GM19395 (cell line): Measurements from ENCODE around the gene HOXD9.

Experiments used
- ATAC-seq: cut with Tn5 transposase; IDR thresholded peaks from one replicate; pipeline ENCODE4 v1.9.1; 2021; ENCODE audit warnings: mild to moderate bottlenecking, moderate library complexity; ENCODE audit not compliant: unreplicated experiment

Gene HOXD9

DNA sequence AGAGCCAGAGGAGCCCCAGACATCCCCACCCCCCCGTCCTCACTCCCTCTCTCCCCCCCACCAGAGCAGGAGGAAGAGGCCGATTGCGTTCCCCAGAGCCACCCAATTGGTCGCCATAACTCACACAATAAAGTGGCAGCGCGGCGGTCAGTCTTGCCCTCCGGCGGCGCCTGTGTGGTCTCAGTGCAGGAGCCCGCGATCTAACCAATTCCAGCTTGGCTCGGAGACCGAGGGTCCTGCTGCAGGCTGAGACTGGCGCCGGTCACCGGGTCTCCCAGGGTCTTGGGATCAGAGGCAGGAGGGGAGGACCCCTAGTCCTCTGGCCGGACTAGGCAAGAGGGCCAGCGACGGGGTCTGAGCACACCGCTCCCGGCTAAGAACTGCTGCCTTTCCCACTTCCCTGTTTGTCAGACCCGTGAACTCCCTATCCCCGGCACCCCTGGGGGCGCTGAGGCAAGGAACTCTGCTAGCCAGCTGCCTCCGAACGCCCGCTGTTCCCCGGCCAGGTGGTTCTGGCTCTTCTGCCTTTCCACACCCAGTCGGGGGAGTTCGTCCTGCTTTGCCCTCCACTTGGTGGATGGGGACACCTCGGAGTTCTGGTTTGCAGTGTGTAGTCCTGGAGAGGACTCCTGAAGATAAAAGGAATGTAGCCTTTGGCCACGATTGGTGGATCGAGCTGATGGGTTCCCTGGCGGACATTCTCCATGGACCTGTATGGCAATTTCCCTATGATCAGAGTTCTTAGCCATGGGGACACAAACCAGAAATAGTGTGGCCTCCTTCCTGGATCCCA lies 24.0 kb upstream of the HOXD9 start:
- ATAC-seq: no peak

GRCh38 chr2:176099159-176099727 lies 23.3 kb upstream of the HOXD9 start:
- ATAC-seq: no peak

DNA sequence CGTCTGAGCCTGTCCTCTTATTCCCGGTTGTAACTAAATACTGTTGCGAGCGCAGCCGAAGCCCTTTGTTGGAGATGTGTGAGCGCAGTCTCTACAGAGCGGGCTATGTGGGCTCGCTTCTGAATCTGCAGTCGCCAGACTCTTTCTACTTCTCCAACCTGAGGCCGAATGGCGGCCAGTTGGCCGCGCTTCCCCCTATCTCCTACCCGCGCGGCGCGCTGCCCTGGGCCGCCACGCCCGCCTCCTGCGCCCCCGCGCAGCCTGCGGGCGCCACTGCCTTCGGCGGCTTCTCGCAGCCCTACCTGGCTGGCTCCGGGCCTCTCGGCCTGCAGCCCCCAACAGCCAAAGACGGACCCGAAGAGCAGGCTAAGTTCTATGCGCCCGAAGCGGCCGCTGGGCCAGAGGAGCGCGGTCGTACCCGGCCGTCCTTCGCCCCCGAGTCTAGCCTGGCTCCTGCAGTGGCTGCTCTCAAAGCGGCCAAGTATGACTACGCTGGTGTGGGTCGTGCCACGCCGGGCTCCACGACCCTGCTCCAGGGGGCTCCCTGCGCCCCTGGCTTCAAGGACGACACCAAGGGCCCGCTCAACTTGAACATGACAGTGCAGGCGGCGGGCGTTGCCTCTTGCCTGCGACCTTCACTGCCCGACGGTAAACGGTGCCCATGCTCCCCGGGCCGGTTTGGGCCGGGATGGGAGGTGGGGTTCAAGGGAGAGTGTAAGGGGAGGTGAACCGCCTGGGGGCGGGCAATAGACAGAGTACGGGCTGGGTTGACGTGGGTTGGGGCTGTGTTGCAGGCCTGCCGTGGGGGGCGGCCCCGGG lies 22.6 kb upstream of the HOXD9 start, which contains the start of gene HOXD12:
Gene HOXD12, plus strand, starts transcription at position 68 of the 819 bp plus-strand sequence. Its CDS starts 7 bp downstream, at position 75.
- no peak for ATAC-seq

DNA sequence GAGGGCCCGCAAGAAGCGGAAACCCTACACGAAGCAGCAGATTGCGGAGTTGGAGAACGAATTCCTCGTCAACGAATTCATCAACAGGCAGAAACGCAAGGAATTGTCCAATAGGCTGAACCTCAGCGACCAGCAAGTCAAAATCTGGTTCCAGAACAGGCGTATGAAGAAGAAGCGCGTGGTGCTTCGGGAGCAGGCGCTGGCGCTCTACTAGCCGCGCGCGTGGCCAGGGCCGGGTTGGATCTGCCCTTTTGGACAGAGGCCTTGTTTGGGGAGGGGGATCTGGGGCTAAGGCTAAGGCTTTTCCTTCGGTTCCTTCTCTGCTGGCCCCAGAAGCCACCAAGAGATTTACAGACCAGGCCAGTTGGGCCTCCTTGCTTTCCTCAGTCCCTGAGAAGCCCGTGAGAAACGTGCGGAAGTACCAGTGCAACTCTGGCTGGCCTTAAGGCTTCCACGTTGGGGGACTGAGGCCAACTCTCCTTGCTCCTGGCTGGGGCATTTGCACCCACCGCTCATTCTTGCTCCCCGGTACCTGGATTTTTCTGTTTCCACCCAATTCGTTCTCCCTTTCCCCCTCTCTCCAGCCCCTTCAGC lies 21.9 kb upstream of the HOXD9 start:
- ATAC-seq: no peak

DNA sequence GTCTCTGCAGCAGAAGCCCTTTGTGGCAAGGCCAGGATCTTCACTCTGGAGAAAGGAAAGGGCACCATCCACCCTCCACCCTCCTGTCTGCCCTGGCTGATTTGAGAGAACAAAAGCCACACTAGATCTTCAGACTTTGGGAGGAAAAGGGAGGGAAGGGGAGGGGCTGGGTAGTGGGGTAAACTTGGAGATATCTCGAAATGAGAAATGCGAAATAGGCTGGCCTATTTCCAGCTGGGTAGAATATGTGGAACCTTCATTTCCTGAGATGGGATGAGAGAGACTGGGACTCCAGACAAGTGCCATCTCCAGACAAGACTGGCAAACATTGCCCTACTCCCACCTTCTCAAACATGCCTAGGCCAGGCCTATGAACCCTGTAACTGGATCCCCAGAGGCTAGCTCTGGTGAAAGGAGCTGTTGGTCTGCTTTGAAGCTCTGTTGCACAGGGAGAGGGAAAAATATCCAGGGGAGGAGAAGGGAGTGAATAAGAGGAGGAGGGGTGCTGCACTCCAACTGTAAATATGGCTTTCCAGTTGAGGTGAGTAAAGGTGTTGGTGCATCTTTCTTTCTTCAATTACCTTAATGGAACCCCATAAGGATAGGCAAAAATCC lies 21.2 kb upstream of the HOXD9 start:
- no peak for ATAC-seq

- ATAC-seq: no peak
Measured at GRCh38 chr2:176101842-176102241, 20.7 kb upstream of the HOXD9 start.

- ATAC-seq: no peak
Measured at GRCh38 chr2:176102309-176102866, 20.1 kb upstream of the HOXD9 start.

DNA sequence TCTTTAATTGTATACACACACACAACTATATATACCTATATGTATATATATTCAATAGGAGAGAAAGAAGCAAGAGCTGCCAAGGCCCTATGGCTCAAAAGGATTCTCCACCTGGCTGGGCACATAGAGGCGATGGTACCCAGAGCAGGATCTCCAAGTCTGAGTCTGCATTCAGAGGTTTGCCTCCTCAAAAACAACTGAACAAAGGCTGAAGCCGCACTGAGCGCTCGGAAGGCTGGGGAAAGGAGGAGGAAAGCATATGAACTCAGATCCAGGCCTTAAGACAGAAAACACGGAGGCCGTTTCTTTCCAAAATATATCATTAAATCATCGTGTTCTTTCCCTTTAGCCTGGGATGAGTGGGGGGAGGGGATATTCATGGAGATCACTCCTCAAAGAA lies 19.3 kb upstream of the HOXD9 start:
- ATAC-seq: no peak

DNA sequence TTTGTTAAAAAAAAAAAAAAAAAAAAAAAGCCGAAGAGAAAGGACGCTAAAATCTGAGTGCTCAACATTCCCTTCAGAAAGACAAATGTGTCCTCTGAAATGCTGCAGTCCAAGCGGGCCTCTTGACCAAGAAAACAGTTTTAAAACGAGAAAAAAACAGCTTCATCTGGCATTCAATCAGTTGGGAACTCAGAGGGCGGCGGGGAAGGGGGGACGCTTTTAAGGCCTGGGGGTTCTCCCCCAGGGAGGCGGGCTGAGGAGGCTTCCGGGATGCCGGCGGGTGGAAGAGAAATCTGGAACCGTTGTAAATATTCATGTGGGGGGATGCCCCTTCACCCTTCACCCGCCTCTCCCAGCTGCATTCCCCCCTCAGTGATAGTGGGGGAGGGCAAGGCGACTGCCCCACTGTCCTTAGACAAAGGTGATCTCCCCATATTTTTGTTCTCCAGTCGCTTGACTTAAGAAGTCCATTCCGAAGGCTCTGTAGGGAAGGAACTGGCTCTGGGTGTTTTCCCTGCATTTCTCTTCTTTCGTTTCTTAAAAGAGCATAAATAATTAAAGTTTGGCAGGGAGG lies 18.7 kb upstream of the HOXD9 start:
- no peak for ATAC-seq

DNA sequence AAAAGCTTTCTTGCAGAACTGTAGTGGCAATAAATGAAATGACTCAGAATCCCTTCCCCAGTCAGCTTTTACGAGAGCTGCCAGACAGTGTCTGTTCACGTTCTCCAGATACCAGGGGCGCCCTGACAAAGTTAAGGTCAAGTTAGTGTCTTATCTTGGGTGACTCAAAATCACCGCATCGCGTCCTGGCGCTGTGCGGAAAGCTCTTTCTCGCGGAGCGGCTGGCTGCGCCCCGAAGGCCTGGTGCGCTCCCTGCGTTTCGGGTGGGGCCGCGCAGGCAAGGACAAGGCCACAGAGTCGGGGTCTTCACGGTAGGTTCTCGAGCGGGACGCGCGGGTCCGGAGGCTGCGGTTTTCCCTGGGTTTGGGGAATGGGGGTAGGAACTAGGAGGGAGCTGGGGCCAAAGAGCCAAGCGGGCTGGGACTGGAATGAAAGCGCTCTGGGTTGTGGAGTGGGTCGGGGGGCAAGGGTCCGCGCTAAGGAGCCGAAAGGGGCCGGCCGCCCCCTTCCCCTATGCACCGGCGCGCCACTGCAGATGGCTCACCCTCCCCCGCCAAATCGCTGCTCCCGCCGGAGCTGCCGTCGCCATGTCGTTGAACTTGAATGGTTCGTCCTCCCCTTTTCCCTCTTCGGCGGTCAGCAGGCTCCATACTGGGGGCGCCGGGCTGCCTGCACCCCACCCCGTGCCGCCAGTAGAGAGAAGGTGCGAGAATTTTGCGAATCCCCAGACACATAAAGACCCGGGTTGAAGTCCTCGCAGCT lies 18.0 kb upstream of the HOXD9 start:
- no peak for ATAC-seq

- no peak for ATAC-seq
Measured at GRCh38 chr2:176105078-176105729, 17.3 kb upstream of the HOXD9 start.

DNA sequence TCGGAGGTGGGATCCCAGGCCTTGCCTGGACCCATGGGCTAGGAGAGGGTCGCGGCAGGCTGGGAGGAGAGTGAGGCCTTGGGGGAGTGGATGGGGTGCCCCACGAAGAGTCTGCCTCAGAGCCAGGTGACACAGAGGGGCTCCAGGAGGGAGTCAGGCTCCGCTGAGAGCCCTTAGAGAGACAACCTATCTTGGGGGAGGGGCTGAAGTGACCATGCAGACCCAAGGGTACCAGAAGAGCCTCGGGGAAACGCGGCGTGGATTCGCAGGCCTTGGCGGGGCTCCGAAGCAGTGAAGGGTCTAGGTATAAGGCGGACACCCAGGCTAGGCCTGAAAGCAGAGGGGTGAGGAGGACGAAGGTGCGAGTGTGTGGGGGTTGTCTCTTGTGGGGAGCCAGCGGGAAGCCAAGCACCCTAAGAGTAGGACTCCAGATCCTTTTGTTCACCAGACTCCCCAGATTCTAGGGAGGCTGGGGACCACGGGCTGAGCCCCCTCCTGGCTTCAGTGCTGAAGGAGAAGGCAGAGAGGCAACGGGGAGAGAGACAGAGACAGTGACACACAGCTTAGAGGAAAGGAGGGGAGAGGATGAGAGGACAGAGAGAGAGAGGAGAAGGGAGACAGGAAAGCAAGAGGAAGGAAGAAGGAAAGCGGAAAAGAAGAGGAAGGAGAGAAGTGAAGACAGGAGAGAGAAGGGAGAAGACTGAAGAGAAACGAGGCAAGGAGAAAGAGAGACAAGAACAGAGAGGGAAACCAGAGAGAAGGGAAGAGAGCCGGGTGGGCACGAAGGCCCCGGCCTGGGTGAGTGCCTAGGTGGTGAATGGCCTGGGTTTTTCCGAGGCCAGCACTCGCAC lies 16.6 kb upstream of the HOXD9 start:
- no peak for ATAC-seq

DNA sequence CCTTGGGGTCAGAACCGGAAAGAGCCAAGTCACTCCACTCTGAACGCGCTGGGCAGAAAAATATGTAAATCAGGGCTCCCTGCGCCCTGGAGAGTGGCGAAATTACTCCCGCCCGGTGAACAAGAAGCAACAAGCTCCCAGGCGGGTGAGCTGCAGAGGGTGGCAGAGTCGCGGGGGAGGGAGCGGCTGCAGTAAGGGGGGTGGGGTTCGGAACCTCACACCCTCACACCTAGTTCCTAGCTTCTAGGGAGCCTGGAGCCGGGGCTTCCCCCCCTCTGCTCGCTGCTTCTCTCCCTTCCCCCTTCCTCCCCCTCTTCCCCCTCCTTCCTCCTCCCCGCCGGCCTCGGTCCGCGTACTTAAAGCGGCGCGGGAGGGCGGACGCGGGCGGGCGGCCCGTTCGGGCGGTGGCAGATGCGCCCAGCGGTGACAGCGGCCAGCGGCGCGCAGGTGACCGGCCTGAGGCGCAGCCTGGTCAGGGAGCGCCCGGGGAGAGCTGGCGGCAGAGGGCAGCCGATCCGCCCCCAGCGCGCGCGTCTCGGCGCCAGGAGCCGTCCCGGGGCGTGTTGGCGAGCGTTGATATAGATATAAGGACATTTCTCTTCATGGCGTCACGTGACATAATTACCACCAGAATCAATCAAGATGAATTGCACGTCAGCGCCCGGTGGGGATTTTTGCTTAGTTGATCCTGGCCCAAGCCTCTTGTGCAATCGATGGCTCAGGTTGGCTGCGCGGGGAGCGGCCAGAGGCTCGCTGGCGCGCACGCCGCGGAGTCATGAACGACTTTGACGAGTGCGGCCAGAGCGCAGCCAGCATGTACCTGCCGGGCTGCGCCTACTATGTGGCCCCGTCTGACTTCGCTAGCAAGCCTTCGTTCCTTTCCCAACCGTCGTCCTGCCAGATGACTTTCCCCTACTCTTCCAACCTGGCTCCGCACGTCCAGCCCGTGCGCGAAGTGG lies 15.7 kb upstream of the HOXD9 start, which contains the start of gene HOXD11:
Gene HOXD11, plus strand, starts transcription at position 700 of the 959 bp plus-strand sequence. Its CDS starts 76 bp downstream, at position 776.
- no peak for ATAC-seq

DNA sequence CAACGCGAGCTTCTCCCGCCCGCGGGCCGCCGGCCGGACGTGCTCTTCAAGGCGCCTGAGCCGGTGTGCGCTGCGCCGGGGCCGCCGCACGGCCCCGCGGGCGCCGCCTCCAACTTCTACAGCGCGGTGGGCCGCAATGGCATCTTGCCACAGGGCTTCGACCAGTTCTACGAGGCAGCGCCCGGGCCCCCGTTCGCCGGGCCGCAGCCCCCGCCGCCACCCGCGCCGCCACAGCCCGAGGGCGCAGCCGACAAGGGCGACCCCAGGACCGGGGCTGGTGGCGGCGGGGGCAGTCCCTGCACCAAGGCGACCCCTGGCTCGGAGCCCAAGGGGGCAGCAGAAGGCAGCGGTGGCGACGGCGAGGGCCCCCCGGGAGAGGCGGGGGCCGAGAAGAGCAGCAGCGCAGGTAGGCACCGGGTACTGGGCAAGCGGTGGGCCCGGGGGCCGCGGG lies 14.8 kb upstream of the HOXD9 start:
- ATAC-seq: no peak

- no peak for ATAC-seq
Measured at GRCh38 chr2:176109192-176109901, 13.2 kb upstream of the HOXD9 start.

- ATAC-seq: no peak
Measured at GRCh38 chr2:176109946-176110345, 12.6 kb upstream of the HOXD9 start.
